ENCODE results near the gene TUT4.

Gene TUT4

GRCh38 chr1:52590266-52590665, 37.4 kb upstream of the TUT4 start:
- DNase-seq (ENCODE audit: extremely low spot score), result no peak
- ChIA-PET CTCF (no interaction called here), POLR2A (interaction anchor here (0.6 kb wide), 1 partner anchor 37 kb away, joined by 6 read pairs; the partner anchor contains the start of gene TUT4)
- TF ChIP-seq CTCF (IDR thresholded peaks at IDR 0.05; ENCODE audit: control extremely low read depth, extremely low read depth, low read depth, missing control alignments), result no peak

- ChIA-PET CTCF (interaction anchor here (1.3 to 1.7 kb wide), 3 partner anchors 11 to 31 kb away, joined by 3 to 4 read pairs (median 3); no protein-coding TSS in a partner anchor), POLR2A (no interaction called here)
- no peak for TF ChIP-seq CTCF (IDR thresholded peaks at IDR 0.05; ENCODE audit: control extremely low read depth, extremely low read depth, low read depth, missing control alignments)
- no peak for DNase-seq (ENCODE audit: extremely low spot score)
These were observed 35.6 kb upstream of the TUT4 start for GRCh38 chr1:52588535-52588934.

- POLR2A ChIA-PET, result no interaction called here
- CTCF ChIA-PET, result interaction anchor here (1.3 to 1.7 kb wide), 3 partner anchors 11 to 31 kb away, joined by 3 to 4 read pairs (median 3); no protein-coding TSS in a partner anchor
These were observed 35.1 kb upstream of the TUT4 start for GRCh38 chr1:52588027-52588426.

GRCh38 chr1:52585474-52585873, 32.6 kb upstream of the TUT4 start:
- CTCF ChIA-PET, result no interaction called here
- DNase-seq (ENCODE audit: extremely low spot score), result no peak
- no peak for TF ChIP-seq CTCF (IDR thresholded peaks at IDR 0.05; ENCODE audit: control extremely low read depth, extremely low read depth, low read depth, missing control alignments)
- POLR2A ChIA-PET, result no interaction called here

More at GRCh38 chr1:52588027-52588426, 35.1 kb upstream of the TUT4 start:
- TF ChIP-seq CTCF (IDR thresholded peaks at IDR 0.05; ENCODE audit: control extremely low read depth, extremely low read depth, low read depth, missing control alignments), result no peak
- DNase-seq (ENCODE audit: extremely low spot score), result no peak

GRCh38 chr1:52582116-52582696, 29.3 kb upstream of the TUT4 start:
- CTCF ChIA-PET, result interaction anchor here (1.3 kb wide), 1 partner anchor 11 kb away, joined by 3 read pairs; no protein-coding TSS in a partner anchor
- TF ChIP-seq CTCF (IDR thresholded peaks at IDR 0.05; ENCODE audit: control extremely low read depth, extremely low read depth, low read depth, missing control alignments), result no peak
- POLR2A ChIA-PET, result no interaction called here

GRCh38 chr1:52580283-52580682, 27.4 kb upstream of the TUT4 start:
- CTCF ChIA-PET, result interaction anchor here (1.2 kb wide), 1 partner anchor 23 kb away, joined by 3 read pairs; no protein-coding TSS in a partner anchor
- POLR2A ChIA-PET, result no interaction called here
- no peak for DNase-seq (ENCODE audit: extremely low spot score)
- no peak for TF ChIP-seq CTCF (IDR thresholded peaks at IDR 0.05; ENCODE audit: control extremely low read depth, extremely low read depth, low read depth, missing control alignments)

More at GRCh38 chr1:52582116-52582696, 29.3 kb upstream of the TUT4 start:
- no peak for DNase-seq (ENCODE audit: extremely low spot score)
